HG02588 (cell line): ENCODE measurements around the gene MALRD1.

Source experiments
- ATAC-seq: cut with Tn5 transposase; IDR thresholded peaks from one replicate; pipeline ENCODE4 v1.9.1; 2021; ENCODE audit warnings: mild to moderate bottlenecking, moderate library complexity; ENCODE audit not compliant: unreplicated experiment

Gene MALRD1

GRCh38 chr10:19098803-19099202 lies 50.2 kb downstream of the MALRD1 start:
- ATAC-seq = no peak

GRCh38 chr10:19107406-19107805 lies 58.8 kb downstream of the MALRD1 start:
- ATAC-seq = no peak

- ATAC-seq = no peak
These were observed 63.1 kb downstream of the MALRD1 start for GRCh38 chr10:19111501-19112267.

GRCh38 chr10:19117438-19117837 lies 68.8 kb downstream of the MALRD1 start:
- no peak for ATAC-seq

DNA sequence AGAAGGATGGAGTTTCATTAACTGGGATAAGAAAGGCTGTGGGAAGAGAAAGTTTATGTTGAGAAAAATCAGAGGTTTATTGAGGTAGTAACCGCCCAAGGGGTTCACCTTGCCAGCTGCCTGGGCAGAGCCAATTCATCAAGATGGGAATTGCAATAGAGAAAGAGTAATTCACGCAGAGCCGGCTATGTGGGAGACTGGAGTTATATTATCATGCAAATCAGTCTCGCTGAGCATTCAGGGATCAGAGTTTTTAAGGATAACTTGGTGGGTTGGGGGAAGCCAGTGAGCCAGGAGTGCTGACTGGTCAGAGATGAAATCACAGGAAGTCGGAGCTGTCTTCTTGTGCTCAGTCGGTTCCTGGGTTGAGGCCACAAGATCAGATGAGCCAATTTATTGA lies 70.6 kb downstream of the MALRD1 start:
- ATAC-seq = no peak

- ATAC-seq = no peak
These were observed 71.8 kb downstream of the MALRD1 start for GRCh38 chr10:19120381-19120908.

DNA sequence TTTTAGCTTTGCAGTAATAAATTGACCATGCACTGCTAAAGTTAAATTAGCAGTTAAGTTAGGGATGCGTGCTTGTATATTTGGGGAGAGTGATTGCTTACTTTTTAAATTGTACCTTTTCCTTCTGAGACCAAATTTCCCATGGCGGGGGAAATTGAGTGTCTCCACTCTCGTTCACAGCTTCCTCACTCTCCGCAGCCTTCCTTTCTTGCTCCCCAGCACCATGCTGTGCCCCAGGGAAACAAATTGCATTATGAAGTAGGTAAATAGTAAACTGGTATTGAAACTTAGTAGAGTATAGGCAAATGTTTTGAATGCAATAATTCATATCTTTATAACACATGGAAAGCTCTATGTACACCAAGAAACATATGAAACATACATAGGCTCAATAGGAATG lies 85.4 kb downstream of the MALRD1 start:
- ATAC-seq = no peak

DNA sequence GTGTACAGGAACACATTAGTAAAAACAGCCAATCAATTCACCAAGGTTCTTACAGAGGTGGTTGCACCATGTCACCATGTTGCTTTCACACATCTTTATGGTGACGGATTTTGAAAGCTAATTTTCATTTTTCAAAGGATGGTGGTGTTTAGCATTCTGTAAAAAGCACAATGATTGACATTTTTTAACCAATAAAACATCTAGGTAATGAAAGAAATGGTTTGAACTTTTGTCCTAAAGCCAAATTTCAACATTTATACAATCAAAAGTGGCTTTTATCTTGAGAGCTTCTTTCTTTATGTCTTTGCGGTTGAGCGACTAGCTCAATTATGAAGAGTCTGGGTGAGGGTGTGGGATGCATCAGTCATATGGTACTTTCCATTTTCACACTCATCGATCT lies 94.4 kb downstream of the MALRD1 start:
- ATAC-seq = no peak

DNA sequence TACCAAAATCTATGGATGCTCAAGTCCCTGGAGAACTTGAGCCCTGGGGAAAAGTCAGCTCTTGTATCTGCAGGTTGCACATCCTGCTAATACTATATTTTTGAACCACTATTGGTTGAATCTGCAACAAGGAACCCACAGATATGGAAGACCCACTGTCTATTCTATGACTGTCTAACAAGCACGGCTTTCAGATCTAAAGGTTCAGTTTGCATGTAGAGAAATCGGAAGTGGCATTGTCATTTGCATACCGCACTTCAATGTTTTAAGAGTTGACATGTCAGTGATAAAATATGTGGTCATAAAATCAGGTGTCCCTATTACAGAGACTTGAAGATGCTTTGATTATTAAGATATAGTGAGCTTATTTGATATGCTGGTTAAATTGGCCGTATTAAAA lies 95.6 kb downstream of the MALRD1 start:
- no peak for ATAC-seq

DNA sequence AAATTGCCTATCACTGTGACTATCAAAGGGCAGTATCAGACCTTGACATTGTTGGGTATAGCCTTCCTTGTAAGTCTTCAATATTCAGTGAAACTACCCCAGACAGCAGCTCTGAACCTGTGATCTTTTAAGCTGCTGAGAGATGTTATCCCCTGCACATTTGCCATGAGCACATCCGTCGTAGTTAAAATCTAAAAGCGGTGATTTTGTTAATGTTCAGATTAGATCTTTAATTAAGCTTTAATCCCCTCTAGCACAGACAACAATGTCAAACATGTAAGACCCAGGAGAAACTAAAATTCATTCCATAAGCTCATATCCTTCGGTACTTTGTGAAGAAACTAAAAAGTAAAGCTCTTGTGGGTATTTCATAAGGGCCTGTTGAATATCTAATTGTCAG lies 105.8 kb downstream of the MALRD1 start:
- no peak for ATAC-seq

DNA sequence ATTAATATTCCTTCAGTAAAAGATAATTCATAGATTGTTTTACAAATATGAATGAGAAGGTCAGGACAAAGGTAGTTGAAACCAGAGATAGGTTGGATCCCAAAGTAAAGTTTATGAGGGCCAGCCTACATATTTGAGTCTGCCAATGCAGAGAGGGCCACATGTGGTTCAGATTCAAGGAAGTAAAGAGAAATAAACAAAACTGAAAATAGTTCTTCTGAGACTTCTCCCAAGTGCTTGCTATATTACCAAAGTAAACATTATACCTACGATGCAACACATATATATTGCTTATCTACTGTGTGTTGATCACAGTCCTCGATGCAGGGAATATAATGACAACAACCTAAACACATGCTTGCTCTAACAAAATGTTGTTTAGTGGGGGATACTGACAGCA lies 109.8 kb downstream of the MALRD1 start:
- no peak for ATAC-seq

- ATAC-seq = no peak
These were observed 110.3 kb downstream of the MALRD1 start for GRCh38 chr10:19158870-19159269.

GRCh38 chr10:19164461-19164860 lies 115.9 kb downstream of the MALRD1 start:
- ATAC-seq = no peak

- no peak for ATAC-seq
These were observed 120.0 kb downstream of the MALRD1 start for GRCh38 chr10:19168584-19168983.

GRCh38 chr10:19169041-19169440 lies 120.4 kb downstream of the MALRD1 start:
- no peak for ATAC-seq

GRCh38 chr10:19169684-19170083 lies 121.1 kb downstream of the MALRD1 start:
- ATAC-seq = no peak

GRCh38 chr10:19178675-19179074 lies 130.1 kb downstream of the MALRD1 start:
- ATAC-seq = no peak

DNA sequence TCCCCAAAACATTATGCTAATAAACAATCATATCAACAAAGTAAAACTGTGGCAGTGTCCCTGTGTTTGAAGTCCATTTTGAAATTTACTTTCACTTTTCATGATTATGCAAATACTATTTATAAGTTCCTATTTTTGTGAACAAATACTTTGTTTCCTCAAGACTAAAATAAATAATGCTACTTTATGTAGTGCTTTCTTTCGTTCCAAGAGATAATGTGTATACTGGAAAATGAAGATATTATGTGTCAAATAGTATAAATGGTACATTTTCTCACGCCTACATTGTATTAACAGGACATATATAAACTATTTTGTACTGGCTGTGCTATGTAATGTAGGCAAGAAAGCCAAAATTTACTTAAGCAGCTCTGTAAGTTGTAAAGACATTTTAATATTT lies 136.3 kb downstream of the MALRD1 start:
- no peak for ATAC-seq

DNA sequence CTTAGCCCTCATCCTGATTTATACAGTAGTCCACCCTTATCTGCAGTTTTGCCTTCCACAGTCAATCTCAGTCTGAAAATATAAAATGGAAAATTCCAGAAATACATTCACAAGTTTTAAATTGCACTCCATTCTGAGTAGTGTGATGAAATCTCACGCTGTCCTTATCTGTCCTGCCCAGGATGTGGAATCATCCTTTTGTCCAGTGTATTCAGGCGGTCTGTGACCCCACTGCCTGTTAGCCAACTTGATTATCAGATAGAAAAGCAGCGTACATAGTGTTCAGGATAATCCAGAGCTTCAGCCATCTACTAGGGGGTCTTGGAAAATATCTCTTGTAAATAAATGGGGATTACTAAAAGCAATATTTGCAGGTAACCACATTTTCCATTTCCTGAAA lies 146.3 kb downstream of the MALRD1 start:
- ATAC-seq = no peak

DNA sequence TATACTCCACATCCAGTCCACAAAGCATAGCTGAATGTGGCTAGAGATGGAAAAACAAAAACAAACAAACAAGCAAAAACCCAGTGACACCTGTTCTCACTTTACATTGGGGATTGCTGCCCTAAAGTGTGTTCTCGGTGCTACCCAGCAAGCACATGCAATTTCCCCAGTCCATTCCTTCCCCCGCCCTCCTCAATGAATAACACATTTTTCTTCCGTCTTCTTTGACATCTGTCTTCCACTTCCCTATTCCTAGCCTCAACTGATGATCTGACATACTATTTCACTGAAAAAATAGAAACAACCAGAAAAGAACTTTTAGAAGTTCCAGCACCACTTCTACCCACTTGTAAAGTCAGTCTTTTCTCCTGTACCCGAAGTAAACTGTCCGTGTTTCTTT lies 147.1 kb downstream of the MALRD1 start:
- no peak for ATAC-seq

DNA sequence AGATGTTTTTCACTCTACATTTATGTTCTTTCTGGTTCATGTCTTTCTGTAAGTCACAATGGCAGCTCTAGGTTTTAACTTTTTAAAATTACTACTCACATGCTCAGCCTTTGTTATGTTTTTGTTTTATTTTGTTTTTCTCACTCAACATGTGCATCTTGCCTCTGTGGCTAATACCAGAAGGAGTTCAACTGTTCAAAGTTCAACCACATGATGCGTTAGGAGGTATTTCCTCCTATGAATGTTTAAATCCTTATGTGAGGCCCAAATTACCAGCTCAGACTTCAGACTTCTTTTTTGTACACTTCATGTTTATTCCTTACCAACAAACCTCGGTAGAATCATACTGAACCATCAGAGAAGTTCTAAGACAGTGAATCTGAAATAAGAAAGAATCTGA lies 151.6 kb downstream of the MALRD1 start:
- no peak for ATAC-seq

GRCh38 chr10:19204246-19204917 lies 155.8 kb downstream of the MALRD1 start:
- ATAC-seq = no peak
